Activated CD4-positive, alpha-beta T cell treated with anti-CD3 and anti-CD28 coated beads, Interleukin-2, amount 50 U/mL, for 4 hours (primary cell): Measurements from ENCODE around the gene CFAP74.
"Not testable (repeated sequence)": the region's sequence is repeated elsewhere in the genome, so short reads cannot be mapped to it uniquely, and the experiment has no call there.

Experiments used
- DNase-seq, 2 experiments: peaks; one replicate each; pipeline ENCODE4 v3.0.0-alpha.2; 2020

CFAP74 gene

GRCh38 chr1:1946540-1946939, 57.0 kb downstream of the CFAP74 start:
- DNase-seq: no peak

- DNase-seq: no peak
Measured at GRCh38 chr1:1945782-1946393, 57.7 kb downstream of the CFAP74 start.

- DNase-seq: peak; percentile 49 to 51
Measured at GRCh38 chr1:1943834-1944570, 59.6 kb downstream of the CFAP74 start.

GRCh38 chr1:1942753-1943656, 60.6 kb downstream of the CFAP74 start:
- no peak for DNase-seq

- DNase-seq: no peak
Measured at GRCh38 chr1:1941868-1942752, 61.5 kb downstream of the CFAP74 start.

- DNase-seq: no peak
Measured at GRCh38 chr1:1941211-1941841, 62.3 kb downstream of the CFAP74 start.

GRCh38 chr1:1940123-1940425, 63.5 kb downstream of the CFAP74 start:
- no peak for DNase-seq

- no peak for DNase-seq
Measured at GRCh38 chr1:1939296-1940122, 64.1 kb downstream of the CFAP74 start.

GRCh38 chr1:1938613-1939295, 64.8 kb downstream of the CFAP74 start:
- no peak for DNase-seq

GRCh38 chr1:1938276-1938573, 65.4 kb downstream of the CFAP74 start:
- no peak for DNase-seq

- no peak for DNase-seq
Measured at GRCh38 chr1:1937549-1938275, 65.9 kb downstream of the CFAP74 start.

GRCh38 chr1:1937061-1937460, 66.5 kb downstream of the CFAP74 start:
- DNase-seq: no peak

GRCh38 chr1:1934848-1935247, 68.7 kb downstream of the CFAP74 start:
- not testable (repeated sequence) for DNase-seq

- DNase-seq: no peak
Measured at GRCh38 chr1:1929639-1930545, 73.7 kb downstream of the CFAP74 start.

GRCh38 chr1:1929102-1929638, 74.4 kb downstream of the CFAP74 start:
- no peak for DNase-seq

GRCh38 chr1:1928231-1929101, 75.1 kb downstream of the CFAP74 start:
- DNase-seq: no peak

GRCh38 chr1:1927751-1928150, 75.8 kb downstream of the CFAP74 start:
- no peak for DNase-seq
